Measurements from ENCODE around the gene ARID1A. TPM values are rescaled to one million over a fixed set of nuclear protein-coding genes. Genes with fewer than 3 reads are reported as not detected.
A peak's percentile ranks its signal among the peaks of the same experiment; 100 is the strongest.

The ARID1A gene
- polyA plus RNA-seq, 3 donors, result 6.6 to 84.4 (median 9.5) TPM

DNA sequence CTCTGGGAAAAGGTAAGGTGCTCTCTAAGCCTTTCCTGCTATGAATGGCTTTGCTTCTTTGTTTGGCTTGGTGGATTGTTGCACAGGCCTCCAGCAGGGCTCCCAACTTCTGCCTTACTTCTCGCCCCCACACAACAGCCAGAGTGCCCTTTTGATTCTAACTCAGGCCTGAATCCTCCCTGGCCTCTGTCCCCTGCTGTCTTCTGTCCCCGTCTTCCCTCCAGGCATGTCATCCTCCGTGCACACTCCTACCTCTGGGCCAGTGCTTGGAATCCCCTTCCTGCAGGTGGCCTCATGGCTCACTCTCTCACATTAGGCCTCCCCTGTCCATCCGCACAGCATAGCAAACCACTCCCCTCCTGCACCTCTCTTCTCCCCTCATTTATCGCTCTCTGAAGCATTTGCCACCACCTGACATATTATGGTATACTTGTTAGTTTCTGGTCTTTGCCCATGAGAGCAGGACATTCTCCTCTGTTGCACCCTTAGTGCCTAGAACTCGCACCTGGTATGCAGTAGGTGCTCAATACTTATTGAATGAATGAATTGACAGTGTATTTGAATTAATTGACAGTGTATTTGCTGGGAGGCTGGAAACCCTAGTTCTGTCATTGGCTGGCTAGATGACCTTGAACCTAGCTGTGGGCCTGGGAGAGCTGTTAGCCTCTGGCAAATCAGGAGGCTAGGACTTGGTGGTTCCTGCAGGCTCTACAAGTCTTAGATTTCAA is 133.5 kb downstream of the ARID1A start:
- peaks cover 45% of the 10 kb centered on the region for H3K79me2 ChIP-seq (ENCODE audit: insufficient read depth, low read length)
- H3K4me3 Mint-ChIP-seq, result peak overlapping the region; percentile 66 to 92
- DNase-seq, result no peak
- H3K4me2 ChIP-seq (replicated peaks; ENCODE audit: extremely low read depth, low read length, poor library complexity, severe bottlenecking), result peak overlapping the region; percentile 55
- no peak overlapping the region for H2AFZ ChIP-seq (ENCODE audit: insufficient read depth, low read depth, low read length, poor library complexity, severe bottlenecking)
- peaks cover 47% of the 10 kb centered on the region for H4K20me1 ChIP-seq (ENCODE audit: insufficient read depth, low read length)
- intact Hi-C loops (cut with micrococcal nuclease), result loop anchor here in 1 of 2 donors (5.0 kb wide), 1 partner anchor 33 kb away; the partner anchor contains the start of gene SFN
- H3K27me3 ChIP-seq (ENCODE audit: control insufficient read depth in 2 of 2, insufficient read depth in 2 of 2, low read length in 2 of 2), result no peaks in the 10 kb centered on the region
- 91% methylated on average over 4 of the region's 6 CpGs for WGBS (ENCODE audit: insufficient coverage)
- peak overlapping the region in 1 of 3 experiments; percentile 59 for H3K4me3 ChIP-seq (replicated peaks in 1 of 3; ENCODE audit: low read depth in 2 of 3, low read length in 3 of 3)
- no peaks in the 10 kb centered on the region for H3K9me3 Mint-ChIP-seq
- peak overlapping the region; percentile 86 to 96 (median 91) for H3K27ac Mint-ChIP-seq
- peaks cover 76% of the 10 kb centered on the region for H3K4me1 Mint-ChIP-seq
- H3K9me3 ChIP-seq (replicated peaks in 1 of 2; ENCODE audit: control insufficient read depth in 1 of 2, insufficient read depth in 1 of 2, low read length in 2 of 2), result no peaks in the 10 kb centered on the region
- TF ChIP-seq, protein P1, sequence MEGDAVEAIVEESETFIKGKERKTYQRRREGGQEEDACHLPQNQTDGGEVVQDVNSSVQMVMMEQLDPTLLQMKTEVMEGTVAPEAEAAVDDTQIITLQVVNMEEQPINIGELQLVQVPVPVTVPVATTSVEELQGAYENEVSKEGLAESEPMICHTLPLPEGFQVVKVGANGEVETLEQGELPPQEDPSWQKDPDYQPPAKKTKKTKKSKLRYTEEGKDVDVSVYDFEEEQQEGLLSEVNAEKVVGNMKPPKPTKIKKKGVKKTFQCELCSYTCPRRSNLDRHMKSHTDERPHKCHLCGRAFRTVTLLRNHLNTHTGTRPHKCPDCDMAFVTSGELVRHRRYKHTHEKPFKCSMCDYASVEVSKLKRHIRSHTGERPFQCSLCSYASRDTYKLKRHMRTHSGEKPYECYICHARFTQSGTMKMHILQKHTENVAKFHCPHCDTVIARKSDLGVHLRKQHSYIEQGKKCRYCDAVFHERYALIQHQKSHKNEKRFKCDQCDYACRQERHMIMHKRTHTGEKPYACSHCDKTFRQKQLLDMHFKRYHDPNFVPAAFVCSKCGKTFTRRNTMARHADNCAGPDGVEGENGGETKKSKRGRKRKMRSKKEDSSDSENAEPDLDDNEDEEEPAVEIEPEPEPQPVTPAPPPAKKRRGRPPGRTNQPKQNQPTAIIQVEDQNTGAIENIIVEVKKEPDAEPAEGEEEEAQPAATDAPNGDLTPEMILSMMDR (IDR thresholded peaks at IDR 0.05), result no peak
- H3K9ac ChIP-seq (ENCODE audit: insufficient read depth, low read length, poor library complexity, severe bottlenecking), result no peak overlapping the region
- H3K36me3 ChIP-seq (replicated peaks in 1 of 2; ENCODE audit: control insufficient read depth in 1 of 2, insufficient read depth in 2 of 2, low read length in 2 of 2), result peaks cover 14 to 20% of the 10 kb centered on the region in 2 donors
- peaks cover 60 to 75% of the 10 kb centered on the region in 2 donors for H3K4me1 ChIP-seq (ENCODE audit: control insufficient read depth in 1 of 2, insufficient read depth in 2 of 2, low read length in 2 of 2)
- H3K36me3 Mint-ChIP-seq, result peaks cover 30 to 45% of the 10 kb centered on the region in 2 donors
- H3K27me3 Mint-ChIP-seq (ENCODE audit: low read depth in 3 of 3), result peaks cover 2 to 5% (median 3%) of the 10 kb centered on the region in 3 donors
- peak overlapping the region; percentile 75 to 81 for H3K27ac ChIP-seq (ENCODE audit: low read depth in 1 of 2, low read length in 2 of 2)

DNA sequence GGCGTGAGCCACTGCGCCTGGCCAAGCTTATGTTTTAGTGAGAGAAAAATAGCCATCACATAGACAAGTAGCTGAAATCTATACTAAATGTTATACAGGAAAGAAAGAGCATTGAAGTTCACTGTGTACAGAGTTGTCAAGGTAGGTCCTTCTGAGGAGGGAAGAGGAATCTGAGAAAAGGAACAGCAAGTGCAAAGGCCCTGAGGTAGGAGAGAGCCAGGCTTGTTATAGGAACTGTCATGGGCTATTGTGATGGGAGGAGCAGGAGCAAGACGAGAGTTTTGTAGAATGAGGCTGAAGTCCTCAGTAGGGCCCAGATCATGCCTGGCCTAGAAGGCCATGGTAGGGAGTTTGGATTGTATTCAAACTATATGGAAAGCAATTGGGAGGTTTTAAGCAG is 135.2 kb downstream of the ARID1A start:
- intact Hi-C loops (cut with micrococcal nuclease), result no loop called here
- Histone ChIP-seq H3K79me2 (ENCODE audit: insufficient read depth, low read length) (peaks cover 44% of the 10 kb centered on the region), H3K27ac (ENCODE audit: low read depth in 1 of 2, low read length in 2 of 2) (no peak overlapping the region), H2AFZ (ENCODE audit: insufficient read depth, low read depth, low read length, poor library complexity, severe bottlenecking) (no peak overlapping the region), H3K9ac (ENCODE audit: insufficient read depth, low read length, poor library complexity, severe bottlenecking) (no peak overlapping the region), H3K36me3 (replicated peaks in 1 of 2; ENCODE audit: control insufficient read depth in 1 of 2, insufficient read depth in 2 of 2, low read length in 2 of 2) (peaks cover 27 to 37% of the 10 kb centered on the region in 2 donors), H3K4me1 (ENCODE audit: control insufficient read depth in 1 of 2, insufficient read depth in 2 of 2, low read length in 2 of 2) (peaks cover 56 to 68% of the 10 kb centered on the region in 2 donors), H3K4me2 (replicated peaks; ENCODE audit: extremely low read depth, low read length, poor library complexity, severe bottlenecking) (no peak overlapping the region), H3K9me3 (replicated peaks in 1 of 2; ENCODE audit: control insufficient read depth in 1 of 2, insufficient read depth in 1 of 2, low read length in 2 of 2) (no peaks in the 10 kb centered on the region), H4K20me1 (ENCODE audit: insufficient read depth, low read length) (peaks cover 54% of the 10 kb centered on the region), H3K4me3 (replicated peaks in 1 of 3; ENCODE audit: low read depth in 2 of 3, low read length in 3 of 3) (no peak overlapping the region), H3K27me3 (ENCODE audit: control insufficient read depth in 2 of 2, insufficient read depth in 2 of 2, low read length in 2 of 2) (no peaks in the 10 kb centered on the region)
- TF ChIP-seq, protein P1 (IDR thresholded peaks at IDR 0.05), result no peak
- 93% methylated on average over 1 of the region's 3 CpGs for whole genome bisulfite sequencing (ENCODE audit: insufficient coverage)
- peaks cover 45 to 62% of the 10 kb centered on the region in 2 donors for H3K36me3 Mint-ChIP-seq
- H3K4me3 Mint-ChIP-seq, result no peak overlapping the region
- peak overlapping the region in 4 of 7 donors; percentile 2 to 73 (median 26) for H3K27ac Mint-ChIP-seq
- no peak for DNase-seq
- peaks cover 2 to 6% (median 3%) of the 10 kb centered on the region in 3 donors for H3K27me3 Mint-ChIP-seq (ENCODE audit: low read depth in 3 of 3)
- peaks cover 0 to 2% (median 0%) of the 10 kb centered on the region in 7 donors for H3K9me3 Mint-ChIP-seq
- peaks cover 68% of the 10 kb centered on the region for H3K4me1 Mint-ChIP-seq

Small RNA genes within 50 kb of the gene (small RNA-seq; reads per million reads assigned to genes)
- gene AL627082.1 (ENCODE audit: insufficient read length, low read depth) (not detected), gene RN7SL165P (ENCODE audit: insufficient read length, low read depth) (not detected)

Other genes starting within 250 kb of the ARID1A start
- 100 to 1,000 TPM; 400 to 575 (median 555) TPM for gene HMGN2, start 223.6 kb upstream of the ARID1A start, polyA plus RNA-seq
- gene RPS6KA1, start 166.3 kb upstream of the ARID1A start, polyA plus RNA-seq, result 100 to 1,000 TPM; 116 to 189 (median 188) TPM
- 1 to 10 TPM; 5.7 to 9.5 (median 8.3) TPM for gene PIGV, start 91.9 kb downstream of the ARID1A start, polyA plus RNA-seq
- 10 to 100 TPM in 1 of 3 donors, 1 to 10 TPM in 2; 3.1 to 46.6 (median 6.0) TPM for gene ZDHHC18, start 130.7 kb downstream of the ARID1A start, polyA plus RNA-seq
- gene SFN, start 167.1 kb downstream of the ARID1A start, polyA plus RNA-seq, result under 1 TPM in 1 of 3 donors, not detected in 2; 0.36 TPM
- gene GPN2, start 194.3 kb downstream of the ARID1A start, polyA plus RNA-seq, result 10 to 100 TPM in 1 of 3 donors, 1 to 10 TPM in 2; 8.3 to 15.9 (median 9.6) TPM
- gene GPATCH3, start 204.5 kb downstream of the ARID1A start, polyA plus RNA-seq, result 10 to 100 TPM in 2 of 3 donors, 1 to 10 TPM in 1; 8.2 to 11.8 (median 10.7) TPM
- gene NR0B2, start 218.0 kb downstream of the ARID1A start, polyA plus RNA-seq, result not detected
- gene NUDC, start 225.7 kb downstream of the ARID1A start, polyA plus RNA-seq, result 10 to 100 TPM; 28.3 to 58.3 (median 47.4) TPM